ENCODE results near the gene SOX30.

Gene SOX30

DNA sequence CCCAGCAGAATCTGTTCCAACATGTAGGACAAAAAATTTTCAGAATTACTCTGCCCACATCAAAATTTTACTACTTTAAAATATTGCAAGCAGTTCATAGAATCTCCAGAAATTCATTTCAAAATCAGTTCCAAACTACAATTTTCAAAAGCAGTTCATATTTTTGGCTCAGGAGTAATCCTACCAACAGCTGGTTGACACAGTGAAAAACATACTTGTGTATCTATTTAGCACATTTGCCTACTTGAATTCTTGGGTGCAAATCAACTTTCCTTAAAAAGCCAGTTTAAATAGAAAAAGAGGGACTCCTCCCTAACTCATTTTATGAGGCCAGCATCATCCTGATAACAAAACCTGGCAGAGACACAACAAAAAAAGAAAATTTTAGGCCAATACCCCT lies 31.5 kb downstream of the SOX30 start:
- H3K79me1 ChIP-seq (ENCODE audit: low read depth, low read length), result no peaks in the 10 kb centered on the region
- H3K4me1 ChIP-seq (ENCODE audit: control insufficient read depth in 2 of 2, insufficient read depth in 1 of 2, low read depth in 1 of 2, low read length in 2 of 2), result no peaks in the 10 kb centered on the region
- H2AK5ac ChIP-seq (ENCODE audit: low read depth, low read length), result no peak overlapping the region
- H4K91ac ChIP-seq (ENCODE audit: low read depth, low read length, poor library complexity), result no peak overlapping the region
- no peak overlapping the region for H2BK12ac ChIP-seq (ENCODE audit: low read length)
- no peak overlapping the region for H3K4me3 ChIP-seq (ENCODE audit: low read length in 2 of 2)
- H3K18ac ChIP-seq (ENCODE audit: low read length), result no peak overlapping the region
- no peak overlapping the region for H2BK15ac ChIP-seq (ENCODE audit: low read length)
- H3K36me3 ChIP-seq (replicated peaks in 1 of 2; ENCODE audit: control insufficient read depth in 2 of 2, insufficient read depth in 2 of 2, low read length in 2 of 2), result no peaks in the 10 kb centered on the region
- no peak overlapping the region for H2BK120ac ChIP-seq (ENCODE audit: low read depth, low read length)
- no peak overlapping the region for H4K8ac ChIP-seq (ENCODE audit: low read depth, low read length)
- DNase-seq (ENCODE audit: low spot score), result no peak
- no peak overlapping the region for H2AFZ ChIP-seq (ENCODE audit: low read length)
- no peaks in the 10 kb centered on the region for H3K9me3 ChIP-seq (replicated peaks in 1 of 2; ENCODE audit: control insufficient read depth in 2 of 2, insufficient read depth in 1 of 2, low read depth in 1 of 2, low read length in 2 of 2)
- no peak overlapping the region for H3K14ac ChIP-seq (ENCODE audit: low read length)
- H3K23ac ChIP-seq (ENCODE audit: low read depth, low read length, poor library complexity), result no peak overlapping the region
- H2BK5ac ChIP-seq (ENCODE audit: low read length), result no peak overlapping the region
- no peak overlapping the region for H3K9ac ChIP-seq (ENCODE audit: low read depth, low read length, poor library complexity)
- no peaks in the 10 kb centered on the region for H3K27me3 ChIP-seq (ENCODE audit: control insufficient read depth in 3 of 3, insufficient read depth in 3 of 3, low read depth in 1 of 3, low read length in 3 of 3)
- H3K4ac ChIP-seq (ENCODE audit: low read length), result no peak overlapping the region
- no peak overlapping the region for H3K4me2 ChIP-seq (ENCODE audit: insufficient read depth, low read length, poor library complexity, severe bottlenecking)
- no peak overlapping the region for H3K27ac ChIP-seq (replicated peaks; ENCODE audit: low read length)

GRCh38 chr5:157618191-157618765 lies 34.0 kb downstream of the SOX30 start:
- H3K14ac ChIP-seq (ENCODE audit: low read length), result no peak overlapping the region
- H2AK5ac ChIP-seq (ENCODE audit: low read depth, low read length), result no peak overlapping the region
- no peaks in the 10 kb centered on the region for H3K9me3 ChIP-seq (replicated peaks in 1 of 2; ENCODE audit: control insufficient read depth in 2 of 2, insufficient read depth in 1 of 2, low read depth in 1 of 2, low read length in 2 of 2)
- H2BK5ac ChIP-seq (ENCODE audit: low read length), result no peak overlapping the region
- WGBS, 2 donors (ENCODE audit: extremely low coverage in 2 of 2, insufficient read length in 2 of 2, insufficient replicate concordance in 1 of 2), result no CpG with 5 or more reads among the region's 8 CpGs
- H3K36me3 ChIP-seq (replicated peaks in 1 of 2; ENCODE audit: control insufficient read depth in 2 of 2, insufficient read depth in 2 of 2, low read length in 2 of 2), result no peaks in the 10 kb centered on the region
- H3K4me1 ChIP-seq (ENCODE audit: control insufficient read depth in 2 of 2, insufficient read depth in 1 of 2, low read depth in 1 of 2, low read length in 2 of 2), result no peaks in the 10 kb centered on the region
- no peak overlapping the region for H3K27ac ChIP-seq (replicated peaks; ENCODE audit: low read length)
- H3K27me3 ChIP-seq (ENCODE audit: control insufficient read depth in 3 of 3, insufficient read depth in 3 of 3, low read depth in 1 of 3, low read length in 3 of 3), result no peaks in the 10 kb centered on the region
- H4K8ac ChIP-seq (ENCODE audit: low read depth, low read length), result no peak overlapping the region
- no peak overlapping the region for H3K4me2 ChIP-seq (ENCODE audit: insufficient read depth, low read length, poor library complexity, severe bottlenecking)
- no peaks in the 10 kb centered on the region for H3K79me1 ChIP-seq (ENCODE audit: low read depth, low read length)
- no peak overlapping the region for H3K4ac ChIP-seq (ENCODE audit: low read length)
- no peak overlapping the region for H3K23ac ChIP-seq (ENCODE audit: low read depth, low read length, poor library complexity)
- H4K91ac ChIP-seq (ENCODE audit: low read depth, low read length, poor library complexity), result no peak overlapping the region
- no peak for DNase-seq (ENCODE audit: low spot score)
- no peak overlapping the region for H2BK12ac ChIP-seq (ENCODE audit: low read length)
- H2BK15ac ChIP-seq (ENCODE audit: low read length), result no peak overlapping the region
- H2AFZ ChIP-seq (ENCODE audit: low read length), result no peak overlapping the region
- no peak overlapping the region for H2BK120ac ChIP-seq (ENCODE audit: low read depth, low read length)
- no peak overlapping the region for H3K18ac ChIP-seq (ENCODE audit: low read length)
- no peak overlapping the region for H3K4me3 ChIP-seq (ENCODE audit: low read length in 2 of 2)
- no peak overlapping the region for H3K9ac ChIP-seq (ENCODE audit: low read depth, low read length, poor library complexity)

- H2BK5ac ChIP-seq (ENCODE audit: low read length), result no peak overlapping the region
- no peak overlapping the region for H4K91ac ChIP-seq (ENCODE audit: low read depth, low read length, poor library complexity)
- H3K9me3 ChIP-seq (replicated peaks in 1 of 2; ENCODE audit: control insufficient read depth in 2 of 2, insufficient read depth in 1 of 2, low read depth in 1 of 2, low read length in 2 of 2), result no peaks in the 10 kb centered on the region
- no peak overlapping the region for H3K9ac ChIP-seq (ENCODE audit: low read depth, low read length, poor library complexity)
- H2BK120ac ChIP-seq (ENCODE audit: low read depth, low read length), result no peak overlapping the region
- peaks cover 0 to 7% (median 0%) of the 10 kb centered on the region in 3 experiments for H3K27me3 ChIP-seq (ENCODE audit: control insufficient read depth in 3 of 3, insufficient read depth in 3 of 3, low read depth in 1 of 3, low read length in 3 of 3)
- no peaks in the 10 kb centered on the region for H3K36me3 ChIP-seq (replicated peaks in 1 of 2; ENCODE audit: control insufficient read depth in 2 of 2, insufficient read depth in 2 of 2, low read length in 2 of 2)
- no CpG with 5 or more reads among the region's 4 CpGs for WGBS, 2 donors (ENCODE audit: extremely low coverage in 2 of 2, insufficient read length in 2 of 2, insufficient replicate concordance in 1 of 2)
- H3K14ac ChIP-seq (ENCODE audit: low read length), result no peak overlapping the region
- no peak overlapping the region for H2BK15ac ChIP-seq (ENCODE audit: low read length)
- no peak overlapping the region for H2BK12ac ChIP-seq (ENCODE audit: low read length)
- H3K27ac ChIP-seq (replicated peaks; ENCODE audit: low read length), result no peak overlapping the region
- no peak overlapping the region for H3K4me2 ChIP-seq (ENCODE audit: insufficient read depth, low read length, poor library complexity, severe bottlenecking)
- no peaks in the 10 kb centered on the region for H3K79me1 ChIP-seq (ENCODE audit: low read depth, low read length)
- no peak overlapping the region for H3K4me3 ChIP-seq (ENCODE audit: low read length in 2 of 2)
- no peak overlapping the region for H3K4ac ChIP-seq (ENCODE audit: low read length)
- H2AFZ ChIP-seq (ENCODE audit: low read length), result no peak overlapping the region
- no peak overlapping the region for H3K18ac ChIP-seq (ENCODE audit: low read length)
- H3K23ac ChIP-seq (ENCODE audit: low read depth, low read length, poor library complexity), result no peak overlapping the region
- no peak overlapping the region for H4K8ac ChIP-seq (ENCODE audit: low read depth, low read length)
- no peak for DNase-seq (ENCODE audit: low spot score)
- peaks cover 2 to 7% of the 10 kb centered on the region in 2 donors for H3K4me1 ChIP-seq (ENCODE audit: control insufficient read depth in 2 of 2, insufficient read depth in 1 of 2, low read depth in 1 of 2, low read length in 2 of 2)
- H2AK5ac ChIP-seq (ENCODE audit: low read depth, low read length), result no peak overlapping the region
Measured at GRCh38 chr5:157616785-157617184, 35.5 kb downstream of the SOX30 start.

DNA sequence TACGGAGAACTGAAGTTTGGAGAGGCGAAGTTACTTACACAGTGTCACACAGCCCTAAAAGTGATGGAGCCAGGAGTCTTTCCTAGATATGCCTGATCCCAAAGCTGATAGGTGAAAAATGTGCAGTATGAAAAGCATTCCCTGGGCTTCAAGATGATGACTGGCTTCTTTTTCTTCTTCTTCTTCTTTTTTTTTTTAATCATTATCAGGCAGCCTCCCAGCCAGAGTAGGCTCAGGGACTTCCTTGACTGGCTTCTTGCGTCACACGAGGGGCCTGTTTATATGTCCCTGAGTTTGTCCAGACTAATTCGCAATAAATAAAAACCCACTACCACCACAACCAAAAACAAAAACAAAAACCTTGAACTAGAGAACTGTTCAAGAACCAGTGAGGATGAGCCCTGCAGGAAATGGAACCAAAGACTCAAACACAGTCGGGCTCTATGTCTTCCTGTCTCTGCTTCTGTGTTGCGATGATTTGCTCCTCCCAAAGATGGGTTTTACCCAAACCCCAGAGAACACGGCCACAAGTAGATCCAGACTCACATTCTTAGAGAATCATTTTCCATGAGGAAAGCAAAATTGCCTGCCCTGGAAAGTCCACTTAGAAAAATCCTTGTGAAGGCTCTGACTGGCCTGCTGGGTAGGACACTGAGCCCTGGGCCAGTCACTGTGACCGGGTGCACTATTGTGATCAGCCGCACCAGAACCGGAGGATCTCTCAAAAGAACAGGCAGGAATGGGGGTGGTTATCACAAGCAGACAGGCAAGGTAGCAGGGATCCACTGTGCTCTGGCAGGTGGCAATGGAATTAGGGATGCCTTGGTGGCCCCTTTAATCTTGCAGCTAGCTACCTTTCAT lies 38.6 kb downstream of the SOX30 start:
- DNase-seq (ENCODE audit: low spot score), result no peak
- H3K4me3 ChIP-seq (ENCODE audit: low read length in 2 of 2), result no peak overlapping the region
- WGBS, 2 donors (ENCODE audit: extremely low coverage in 2 of 2, insufficient read length in 2 of 2, insufficient replicate concordance in 1 of 2), result no CpG with 5 or more reads among the region's 11 CpGs
- no peak overlapping the region for H2BK5ac ChIP-seq (ENCODE audit: low read length)
- H2AFZ ChIP-seq (ENCODE audit: low read length), result no peak overlapping the region
- no peak overlapping the region for H2BK12ac ChIP-seq (ENCODE audit: low read length)
- no peaks in the 10 kb centered on the region for H3K36me3 ChIP-seq (replicated peaks in 1 of 2; ENCODE audit: control insufficient read depth in 2 of 2, insufficient read depth in 2 of 2, low read length in 2 of 2)
- H3K23ac ChIP-seq (ENCODE audit: low read depth, low read length, poor library complexity), result no peak overlapping the region
- H4K8ac ChIP-seq (ENCODE audit: low read depth, low read length), result no peak overlapping the region
- H3K4me2 ChIP-seq (ENCODE audit: insufficient read depth, low read length, poor library complexity, severe bottlenecking), result no peak overlapping the region
- H4K91ac ChIP-seq (ENCODE audit: low read depth, low read length, poor library complexity), result no peak overlapping the region
- no peak overlapping the region for H3K18ac ChIP-seq (ENCODE audit: low read length)
- H2BK120ac ChIP-seq (ENCODE audit: low read depth, low read length), result no peak overlapping the region
- H3K4ac ChIP-seq (ENCODE audit: low read length), result no peak overlapping the region
- H3K27me3 ChIP-seq (ENCODE audit: control insufficient read depth in 3 of 3, insufficient read depth in 3 of 3, low read depth in 1 of 3, low read length in 3 of 3), result peaks cover 0 to 7% (median 0%) of the 10 kb centered on the region in 3 experiments
- peaks cover 5 to 7% of the 10 kb centered on the region in 2 donors for H3K4me1 ChIP-seq (ENCODE audit: control insufficient read depth in 2 of 2, insufficient read depth in 1 of 2, low read depth in 1 of 2, low read length in 2 of 2)
- no peak overlapping the region for H3K9ac ChIP-seq (ENCODE audit: low read depth, low read length, poor library complexity)
- H3K79me1 ChIP-seq (ENCODE audit: low read depth, low read length), result no peaks in the 10 kb centered on the region
- no peak overlapping the region for H3K27ac ChIP-seq (replicated peaks; ENCODE audit: low read length)
- peaks cover 0 to 3% of the 10 kb centered on the region in 2 donors for H3K9me3 ChIP-seq (replicated peaks in 1 of 2; ENCODE audit: control insufficient read depth in 2 of 2, insufficient read depth in 1 of 2, low read depth in 1 of 2, low read length in 2 of 2)
- H2BK15ac ChIP-seq (ENCODE audit: low read length), result no peak overlapping the region
- no peak overlapping the region for H2AK5ac ChIP-seq (ENCODE audit: low read depth, low read length)
- no peak overlapping the region for H3K14ac ChIP-seq (ENCODE audit: low read length)

All from neuronal stem cell (in vitro differentiated cells).